RWPE1 (cell line): Measurements from ENCODE around the gene APBB1.

Source experiments
- CTCF ChIA-PET: fragments of 350-600 bp; sonication (Branson Sonifier 250); formaldehyde crosslinking; extraction: SDS; loops from one replicate; lab custom pipeline; 2021; lab: Yijun Ruan, JAX
- POLR2A ChIA-PET: fragments of 400-600 bp; formaldehyde crosslinking; extraction: SDS; loops from one replicate; lab custom pipeline; 2020; ENCODE audit warnings: antibody characterized with exemption; ENCODE audit not compliant: low non-redundant PET; lab: Yijun Ruan, JAX
- DNase-seq: peaks from one replicate; pipeline ENCODE4 v3.0.0; 2012; ENCODE audit warnings: low spot score
- H3K27ac ChIP-seq: fragments of 450-650 bp; 2 replicates; pipeline ENCODE4 v1.5.1; 2017
- CTCF ChIP-seq: fragments of 450-650 bp; conservative IDR thresholded peaks from 2 replicates; pipeline ENCODE4 v1.5.1; 2017; ENCODE audit warnings: low read depth, mild to moderate bottlenecking

The APBB1 gene

DNA sequence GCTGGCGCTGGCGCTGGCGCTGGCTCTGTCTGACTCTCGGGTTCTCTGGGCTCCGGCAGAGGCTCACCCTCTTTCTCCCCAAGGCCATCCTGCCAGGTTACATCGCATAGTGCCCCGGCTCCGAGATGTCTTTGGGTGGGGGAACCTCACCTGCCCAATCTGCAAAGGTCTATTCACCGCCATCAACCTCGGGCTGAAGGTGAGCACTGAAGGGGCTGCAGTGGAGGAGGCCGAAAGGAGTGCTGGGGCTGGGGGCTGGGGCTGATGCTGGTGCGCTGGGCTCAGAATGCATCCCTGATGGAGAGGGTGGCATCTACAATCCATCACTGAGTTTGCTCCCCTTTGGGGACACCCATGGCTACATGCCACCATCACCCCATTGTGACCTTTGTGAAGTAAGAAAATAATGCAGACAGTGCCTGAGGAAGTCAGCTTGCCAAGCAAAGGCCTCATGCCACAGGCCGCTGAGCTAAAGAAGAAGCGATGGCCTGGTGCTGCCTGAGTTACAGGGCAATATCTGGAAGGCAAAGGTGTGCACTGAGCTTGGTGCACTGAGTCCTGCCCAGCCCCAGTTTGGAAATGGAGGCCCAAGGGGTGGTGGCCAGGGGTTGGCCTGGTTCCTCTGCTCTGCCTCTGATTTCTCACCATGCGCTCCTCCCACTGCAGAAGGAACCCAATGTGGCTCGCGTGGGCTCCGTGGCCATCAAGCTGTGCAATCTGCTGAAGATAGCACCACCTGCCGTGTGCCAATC is 28.0 kb downstream of the APBB1 start:
- POLR2A ChIA-PET: no interaction called here
- no peak for DNase-seq
- H3K27ac ChIP-seq: peak overlapping the region; percentile 91
- CTCF ChIA-PET: interaction anchor here (0.6 to 1.4 kb wide), 2 partner anchors 11 to 14 kb away, joined by 6 to 8 read pairs; no protein-coding TSS in a partner anchor
- no peak for TF ChIP-seq CTCF

- no peak for TF ChIP-seq CTCF
- peak; percentile 91 for DNase-seq
- ChIA-PET CTCF (interaction anchor here (0.6 to 1.4 kb wide), 5 partner anchors 11 to 347 kb away, joined by 3 to 8 read pairs (median 4); no protein-coding TSS in a partner anchor), POLR2A (interaction anchor here (0.8 kb wide), 1 partner anchor 9 kb away, joined by 3 read pairs; no protein-coding TSS in a partner anchor)
- H3K27ac ChIP-seq: peak within 1 kb of the TSS; percentile 91
These were observed 28.8 kb downstream of the APBB1 start, which contains the start of gene SMPD1 for GRCh38 chr11:6389905-6390717. Gene SMPD1, plus strand, starts transcription at chr11:6390474. Its CDS starts 125 bp downstream, at chr11:6390599.

- no peak overlapping the region for H3K27ac ChIP-seq
- ChIA-PET POLR2A (no interaction called here), CTCF (interaction anchor here (0.7 to 1.3 kb wide), 2 partner anchors 9 to 423 kb away, joined by 4 to 5 read pairs; no protein-coding TSS in a partner anchor)
- DNase-seq: no peak
- no peak for TF ChIP-seq CTCF
These were observed 30.1 kb downstream of the APBB1 start for GRCh38 chr11:6388748-6389147.

- POLR2A ChIA-PET: no interaction called here
- H3K27ac ChIP-seq: no peak overlapping the region
- no peak for TF ChIP-seq CTCF
- no peak for DNase-seq
- CTCF ChIA-PET: interaction anchor here (0.6 to 1.5 kb wide), 4 partner anchors 9 to 508 kb away, joined by 3 to 6 read pairs (median 4); no protein-coding TSS in a partner anchor
These were observed 30.9 kb downstream of the APBB1 start for GRCh38 chr11:6387811-6388599.

GRCh38 chr11:6385046-6385777 is 33.7 kb downstream of the APBB1 start:
- ChIA-PET POLR2A (no interaction called here), CTCF (no interaction called here)
- TF ChIP-seq CTCF: no peak
- no peak for DNase-seq
- H3K27ac ChIP-seq: no peak overlapping the region
